ENCODE measurements around the gene TMEM41B.
"Not testable (repeated sequence)": the region's sequence is repeated elsewhere in the genome, so short reads cannot be mapped to it uniquely, and the experiment has no call there.

Gene TMEM41B

GRCh38 chr11:9260838-9261146, 53.6 kb downstream of the TMEM41B start:
- not testable (repeated sequence) for DNase-seq (ENCODE audit: low read depth, low spot score)

GRCh38 chr11:9259981-9260837, 54.2 kb downstream of the TMEM41B start:
- DNase-seq (ENCODE audit: low read depth, low spot score) = no peak

- DNase-seq (ENCODE audit: low read depth, low spot score) = not testable (repeated sequence)
Measured at GRCh38 chr11:9258279-9258678, 56.1 kb downstream of the TMEM41B start.

GRCh38 chr11:9254416-9254815, 60.0 kb downstream of the TMEM41B start:
- DNase-seq (ENCODE audit: low read depth, low spot score) = no peak

- DNase-seq (ENCODE audit: low read depth, low spot score) = no peak
Measured at GRCh38 chr11:9253086-9253485, 61.3 kb downstream of the TMEM41B start.

- no peak for DNase-seq (ENCODE audit: low read depth, low spot score)
Measured at GRCh38 chr11:9251311-9251710, 63.1 kb downstream of the TMEM41B start.

- DNase-seq (ENCODE audit: low read depth, low spot score) = no peak
Measured at GRCh38 chr11:9250139-9250582, 64.2 kb downstream of the TMEM41B start.

GRCh38 chr11:9249252-9249651, 65.1 kb downstream of the TMEM41B start:
- no peak for DNase-seq (ENCODE audit: low read depth, low spot score)

- no peak for DNase-seq (ENCODE audit: low read depth, low spot score)
Measured at GRCh38 chr11:9247863-9248262, 66.5 kb downstream of the TMEM41B start.

- not testable (repeated sequence) for DNase-seq (ENCODE audit: low read depth, low spot score)
Measured at GRCh38 chr11:9236242-9236641, 78.2 kb downstream of the TMEM41B start.

- no peak for DNase-seq (ENCODE audit: low read depth, low spot score)
Measured at GRCh38 chr11:9232482-9232881, 81.9 kb downstream of the TMEM41B start.

GRCh38 chr11:9231848-9232177, 82.6 kb downstream of the TMEM41B start:
- no peak for DNase-seq (ENCODE audit: low read depth, low spot score)

All from activated naive CD8-positive, alpha-beta T cell treated with anti-CD3 and anti-CD28 coated beads, Interleukin-2, amount 50 U/mL, for 16 hours (primary cell).